Skeletal muscle satellite cell (primary cell): ENCODE measurements around the gene QKI.

Source experiments
- H3K27me3 ChIP-seq: 2 replicates; pipeline ENCODE4 v1.7.0; 2013; ENCODE audit warnings: low read length; ENCODE audit not compliant: control insufficient read depth, insufficient read depth
- H3K36me3 ChIP-seq: 2 replicates; pipeline ENCODE4 v1.7.0; 2013; ENCODE audit warnings: mild to moderate bottlenecking, control low read depth, low read length; ENCODE audit not compliant: insufficient read depth
- H3K4me1 ChIP-seq: 2 replicates; pipeline ENCODE4 v1.7.0; 2013; ENCODE audit warnings: low read length; ENCODE audit not compliant: control insufficient read depth, insufficient read depth
- H3K4me2 ChIP-seq: 2 replicates; pipeline ENCODE4 v1.7.0; 2013; ENCODE audit warnings: mild to moderate bottlenecking, low read length
- H3K4me3 ChIP-seq: 2 replicates; pipeline ENCODE4 v1.7.0; 2013; ENCODE audit warnings: low read length
- H3K9ac ChIP-seq: 2 replicates; pipeline ENCODE4 v1.7.0; 2013; ENCODE audit warnings: mild to moderate bottlenecking, low read depth, low read length, moderate library complexity
- H3K9me3 ChIP-seq: replicated peaks from 2 replicates; pipeline ENCODE4 v1.7.0; 2013; ENCODE audit warnings: mild to moderate bottlenecking, control low read depth, low read length

Gene QKI

GRCh38 chr6:163405412-163406309 is 8.9 kb upstream of the QKI start:
- Histone ChIP-seq H3K36me3 (no peaks in the 10 kb centered on the region), H3K4me2 (peak overlapping the region; percentile 79), H3K4me1 (peaks cover 23% of the 10 kb centered on the region), H3K9ac (peak overlapping the region; percentile 71), H3K27me3 (no peaks in the 10 kb centered on the region), H3K9me3 (no peaks in the 10 kb centered on the region), H3K4me3 (peak overlapping the region; percentile 59)

- no peaks in the 10 kb centered on the region for H3K9me3 ChIP-seq
- H3K36me3 ChIP-seq = no peaks in the 10 kb centered on the region
- H3K4me3 ChIP-seq = peak overlapping the region; percentile 59
- peak overlapping the region; percentile 71 for H3K9ac ChIP-seq
- H3K4me2 ChIP-seq = peak overlapping the region; percentile 79
- H3K4me1 ChIP-seq = peaks cover 23% of the 10 kb centered on the region
- no peaks in the 10 kb centered on the region for H3K27me3 ChIP-seq
These were observed 8.2 kb upstream of the QKI start for GRCh38 chr6:163406366-163406765.

GRCh38 chr6:163406830-163407229 is 7.7 kb upstream of the QKI start:
- no peaks in the 10 kb centered on the region for H3K9me3 ChIP-seq
- no peaks in the 10 kb centered on the region for H3K36me3 ChIP-seq
- H3K27me3 ChIP-seq = no peaks in the 10 kb centered on the region
- H3K4me1 ChIP-seq = peaks cover 23% of the 10 kb centered on the region
- H3K9ac ChIP-seq = no peak overlapping the region
- H3K4me3 ChIP-seq = no peak overlapping the region
- peak overlapping the region; percentile 79 for H3K4me2 ChIP-seq

GRCh38 chr6:163408352-163408991 is 6.0 kb upstream of the QKI start:
- no peak overlapping the region for H3K4me2 ChIP-seq
- peaks cover 26% of the 10 kb centered on the region for H3K4me1 ChIP-seq
- no peak overlapping the region for H3K4me3 ChIP-seq
- H3K9me3 ChIP-seq = no peaks in the 10 kb centered on the region
- no peaks in the 10 kb centered on the region for H3K27me3 ChIP-seq
- no peak overlapping the region for H3K9ac ChIP-seq
- H3K36me3 ChIP-seq = no peaks in the 10 kb centered on the region

- H3K27me3 ChIP-seq = no peaks in the 10 kb centered on the region
- no peak overlapping the region for H3K4me2 ChIP-seq
- H3K36me3 ChIP-seq = no peaks in the 10 kb centered on the region
- peaks cover 23% of the 10 kb centered on the region for H3K4me1 ChIP-seq
- no peaks in the 10 kb centered on the region for H3K9me3 ChIP-seq
- no peak overlapping the region for H3K4me3 ChIP-seq
- no peak overlapping the region for H3K9ac ChIP-seq
These were observed 4.8 kb upstream of the QKI start for GRCh38 chr6:163409712-163410111.

- Histone ChIP-seq H3K4me3 (peak overlapping the region; percentile 68), H3K9ac (peak overlapping the region; percentile 90), H3K27me3 (no peaks in the 10 kb centered on the region), H3K36me3 (no peaks in the 10 kb centered on the region), H3K4me2 (peak overlapping the region; percentile 77), H3K4me1 (peaks cover 3% of the 10 kb centered on the region), H3K9me3 (no peaks in the 10 kb centered on the region)
These were observed 2.2 kb upstream of the QKI start for GRCh38 chr6:163412341-163412740.

DNA sequence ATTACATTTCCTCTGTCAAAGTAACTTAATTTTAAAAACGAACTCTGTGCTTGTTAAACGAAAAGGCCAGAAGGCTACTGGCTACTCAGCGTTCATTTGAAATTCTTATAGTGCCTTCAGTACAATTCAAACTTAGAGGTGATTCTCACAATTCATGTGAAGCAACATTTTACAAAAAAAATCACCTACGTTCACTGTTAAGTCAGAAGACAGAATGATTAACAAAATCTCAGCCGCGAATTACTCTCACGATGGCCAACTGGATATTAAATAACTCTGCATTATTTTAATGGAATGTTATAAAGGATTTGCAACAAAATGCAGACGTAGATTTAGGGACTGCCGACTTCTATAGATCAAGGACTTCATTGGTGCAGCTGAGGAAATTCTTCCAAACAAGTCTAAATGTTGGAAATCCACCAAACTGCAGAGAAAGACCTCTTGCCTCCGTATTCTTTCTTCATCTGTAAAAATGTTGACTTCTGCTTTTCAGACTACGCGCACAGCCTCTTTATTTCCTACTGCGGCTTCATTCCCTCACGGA is 1.6 kb upstream of the QKI start:
- no peaks in the 10 kb centered on the region for H3K9me3 ChIP-seq
- H3K4me2 ChIP-seq = peak overlapping the region; percentile 77
- no peaks in the 10 kb centered on the region for H3K27me3 ChIP-seq
- peak overlapping the region; percentile 90 for H3K9ac ChIP-seq
- H3K4me3 ChIP-seq = peak overlapping the region; percentile 68
- H3K4me1 ChIP-seq = peaks cover 3% of the 10 kb centered on the region
- H3K36me3 ChIP-seq = no peaks in the 10 kb centered on the region

DNA sequence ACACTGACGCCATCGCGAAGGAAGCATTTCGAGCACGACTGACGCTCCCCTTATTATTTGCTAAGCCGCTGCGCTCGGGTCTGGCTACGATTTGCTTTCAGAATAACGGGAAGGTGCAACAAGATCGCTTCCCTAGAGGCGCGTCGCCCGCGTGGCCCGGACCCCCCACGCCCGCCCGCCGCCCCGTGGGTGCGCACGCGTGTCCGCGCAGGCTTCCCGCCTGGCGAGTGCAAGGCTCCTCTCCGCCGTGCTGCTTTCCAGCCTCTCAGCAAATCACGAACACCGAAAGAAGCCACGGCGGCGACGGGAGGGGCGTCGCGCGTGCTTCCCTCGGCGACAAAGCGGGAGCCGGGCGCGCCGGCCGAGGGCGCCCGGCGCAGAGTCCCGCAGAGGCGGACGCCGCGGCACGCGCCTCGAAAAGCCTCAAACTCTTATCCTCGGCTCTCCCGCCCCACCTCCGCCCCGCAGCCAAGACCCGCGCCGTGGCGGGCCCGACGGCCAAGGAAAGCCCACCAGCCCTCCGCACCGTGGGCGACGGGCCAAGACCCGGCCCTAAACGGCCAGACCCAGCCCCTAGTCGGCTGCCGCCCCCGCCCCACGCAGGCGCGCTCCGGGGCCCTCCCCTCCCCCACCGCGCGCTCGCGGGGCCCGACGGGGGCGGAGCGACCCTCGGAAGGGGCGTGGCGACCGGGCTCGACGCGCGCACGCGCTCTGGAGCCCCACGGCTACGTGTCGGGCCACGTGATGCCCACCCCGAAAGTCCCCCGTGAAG is 987 bp upstream of the QKI start:
- H3K27me3 ChIP-seq = no peaks in the 10 kb centered on the region
- no peaks in the 10 kb centered on the region for H3K9me3 ChIP-seq
- peak overlapping the region; percentile 77 for H3K4me2 ChIP-seq
- H3K36me3 ChIP-seq = no peaks in the 10 kb centered on the region
- peaks cover 7% of the 10 kb centered on the region for H3K4me1 ChIP-seq
- peak overlapping the region; percentile 68 for H3K4me3 ChIP-seq
- peak overlapping the region; percentile 90 for H3K9ac ChIP-seq

DNA sequence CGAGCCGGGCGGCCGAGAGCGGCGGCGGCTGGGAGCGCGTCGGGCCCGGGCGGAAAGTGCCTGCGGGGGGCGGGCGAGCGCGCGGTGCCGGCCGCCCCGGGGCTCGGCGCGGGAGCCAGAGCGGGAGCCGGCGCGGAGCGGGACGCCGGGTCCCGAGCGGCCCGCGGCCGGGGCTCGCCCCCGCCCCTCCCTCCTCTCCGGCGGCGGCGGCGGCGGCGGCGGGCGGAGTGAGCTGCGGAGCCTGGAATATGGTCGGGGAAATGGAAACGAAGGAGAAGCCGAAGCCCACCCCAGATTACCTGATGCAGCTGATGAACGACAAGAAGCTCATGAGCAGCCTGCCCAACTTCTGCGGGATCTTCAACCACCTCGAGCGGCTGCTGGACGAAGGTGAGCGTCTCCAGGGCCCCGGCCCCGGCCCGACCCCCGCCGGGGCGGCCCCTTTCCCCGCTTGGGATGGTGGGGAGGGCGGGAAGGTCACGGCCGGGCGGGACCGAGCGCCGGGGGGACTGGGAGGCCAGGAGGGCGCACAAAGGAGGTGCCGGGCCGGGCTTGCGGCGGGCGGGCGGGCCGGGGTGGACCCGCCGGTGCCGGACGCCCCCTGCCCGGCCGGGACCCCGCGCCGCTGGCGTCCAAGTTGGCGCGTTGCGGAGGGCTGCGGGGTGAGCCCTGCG is 565 bp downstream of the QKI start:
- Histone ChIP-seq H3K9ac (peak overlapping the region; percentile 96), H3K4me1 (peaks cover 20% of the 10 kb centered on the region), H3K36me3 (no peaks in the 10 kb centered on the region), H3K4me3 (peak overlapping the region; percentile 95), H3K4me2 (peak overlapping the region; percentile 79), H3K27me3 (no peaks in the 10 kb centered on the region), H3K9me3 (no peaks in the 10 kb centered on the region)

GRCh38 chr6:163415620-163416556 is 1.4 kb downstream of the QKI start:
- H3K4me1 ChIP-seq = peaks cover 28% of the 10 kb centered on the region
- no peaks in the 10 kb centered on the region for H3K27me3 ChIP-seq
- peak overlapping the region; percentile 95 for H3K4me3 ChIP-seq
- peak overlapping the region; percentile 96 for H3K9ac ChIP-seq
- H3K4me2 ChIP-seq = peak overlapping the region; percentile 79
- no peaks in the 10 kb centered on the region for H3K36me3 ChIP-seq
- H3K9me3 ChIP-seq = no peaks in the 10 kb centered on the region
